ENCODE measurements around the gene SHC4. TPM values are rescaled to one million over a fixed set of nuclear protein-coding genes. Genes with fewer than 3 reads are reported as not detected.

SHC4 gene
- total RNA-seq, 4 donors from 2014 or later: 1.8 to 2.3 (median 2.1) TPM

DNA sequence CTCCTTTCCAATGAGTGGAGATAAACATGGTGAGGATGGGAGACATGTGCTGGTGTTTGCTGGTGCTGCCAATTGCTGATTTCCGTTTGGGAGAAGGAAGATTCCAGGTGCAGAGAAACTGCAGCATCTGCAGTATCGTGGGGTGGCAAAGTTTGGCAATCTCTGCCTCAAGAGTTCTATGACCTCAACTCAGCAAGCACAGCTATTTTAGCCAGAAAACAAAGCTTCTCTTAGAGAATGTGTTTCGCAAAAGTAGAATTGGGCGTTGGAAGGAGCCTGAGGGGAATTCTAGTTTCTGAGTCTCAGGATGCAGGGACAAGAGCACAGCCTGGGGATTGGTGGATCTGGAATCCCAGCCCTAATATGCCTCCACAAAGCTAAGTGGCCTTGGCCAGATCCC, 18.2 kb upstream of the SHC4 start:
- intact Hi-C loops (cut with DNase I): no loop called here
- Histone ChIP-seq H3K9me3 (no peaks in the 10 kb centered on the region), H3K4me3 (no peak overlapping the region), H3K36me3 (no peaks in the 10 kb centered on the region), H3K27me3 (no peaks in the 10 kb centered on the region), H3K27ac (replicated peaks in 1 of 4) (no peak overlapping the region), H3K4me1 (peaks cover 11 to 33% (median 25%) of the 10 kb centered on the region in 4 donors)
- no peak for DNase-seq (ENCODE audit: extremely low spot score)
- 55% methylated on average over 4 of the region's 4 CpGs for WGBS
- TF ChIP-seq, protein P1, sequence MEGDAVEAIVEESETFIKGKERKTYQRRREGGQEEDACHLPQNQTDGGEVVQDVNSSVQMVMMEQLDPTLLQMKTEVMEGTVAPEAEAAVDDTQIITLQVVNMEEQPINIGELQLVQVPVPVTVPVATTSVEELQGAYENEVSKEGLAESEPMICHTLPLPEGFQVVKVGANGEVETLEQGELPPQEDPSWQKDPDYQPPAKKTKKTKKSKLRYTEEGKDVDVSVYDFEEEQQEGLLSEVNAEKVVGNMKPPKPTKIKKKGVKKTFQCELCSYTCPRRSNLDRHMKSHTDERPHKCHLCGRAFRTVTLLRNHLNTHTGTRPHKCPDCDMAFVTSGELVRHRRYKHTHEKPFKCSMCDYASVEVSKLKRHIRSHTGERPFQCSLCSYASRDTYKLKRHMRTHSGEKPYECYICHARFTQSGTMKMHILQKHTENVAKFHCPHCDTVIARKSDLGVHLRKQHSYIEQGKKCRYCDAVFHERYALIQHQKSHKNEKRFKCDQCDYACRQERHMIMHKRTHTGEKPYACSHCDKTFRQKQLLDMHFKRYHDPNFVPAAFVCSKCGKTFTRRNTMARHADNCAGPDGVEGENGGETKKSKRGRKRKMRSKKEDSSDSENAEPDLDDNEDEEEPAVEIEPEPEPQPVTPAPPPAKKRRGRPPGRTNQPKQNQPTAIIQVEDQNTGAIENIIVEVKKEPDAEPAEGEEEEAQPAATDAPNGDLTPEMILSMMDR (IDR thresholded peaks at IDR 0.05): no peak
- no peak for TF ChIP-seq EP300 (IDR thresholded peaks at IDR 0.05)
- no peak for TF ChIP-seq POLR2A (IDR thresholded peaks at IDR 0.05; ENCODE audit: low read depth)
- TF ChIP-seq POLR2AphosphoS5 (IDR thresholded peaks at IDR 0.05): no peak

DNA sequence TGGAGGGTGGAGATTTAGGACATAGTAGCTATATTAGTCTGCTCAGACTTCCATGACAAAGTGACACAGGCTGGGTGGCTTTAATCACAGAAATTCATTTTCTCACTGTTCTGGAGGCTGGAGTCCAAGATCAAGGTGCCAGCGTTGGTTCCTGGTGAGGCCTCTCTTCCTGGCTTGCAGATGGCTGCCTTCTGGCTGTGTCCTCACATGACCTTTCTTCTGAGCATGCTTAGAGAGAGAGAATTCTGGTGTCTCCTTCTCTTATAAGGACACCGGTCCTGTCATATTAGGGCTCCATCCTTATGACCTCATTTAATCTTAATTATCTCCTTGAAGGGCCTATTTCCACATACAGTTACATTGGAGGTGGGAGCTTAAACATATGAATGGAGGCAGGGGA, 14.9 kb upstream of the SHC4 start:
- Histone ChIP-seq H3K4me1 (peaks cover 5 to 25% (median 21%) of the 10 kb centered on the region in 4 donors), H3K36me3 (no peaks in the 10 kb centered on the region), H3K27me3 (no peaks in the 10 kb centered on the region), H3K4me3 (no peak overlapping the region), H3K27ac (replicated peaks in 1 of 4) (no peak overlapping the region), H3K9me3 (no peaks in the 10 kb centered on the region)
- TF ChIP-seq POLR2A (IDR thresholded peaks at IDR 0.05; ENCODE audit: low read depth) (no peak), POLR2AphosphoS5 (IDR thresholded peaks at IDR 0.05) (no peak), EP300 (IDR thresholded peaks at IDR 0.05) (no peak)
- TF ChIP-seq, protein P1 (IDR thresholded peaks at IDR 0.05): no peak
- peak; percentile 57 for DNase-seq (ENCODE audit: extremely low spot score)
- 71% methylated on average over 2 of the region's 2 CpGs for WGBS
- intact Hi-C loops (cut with DNase I): no loop called here

DNA sequence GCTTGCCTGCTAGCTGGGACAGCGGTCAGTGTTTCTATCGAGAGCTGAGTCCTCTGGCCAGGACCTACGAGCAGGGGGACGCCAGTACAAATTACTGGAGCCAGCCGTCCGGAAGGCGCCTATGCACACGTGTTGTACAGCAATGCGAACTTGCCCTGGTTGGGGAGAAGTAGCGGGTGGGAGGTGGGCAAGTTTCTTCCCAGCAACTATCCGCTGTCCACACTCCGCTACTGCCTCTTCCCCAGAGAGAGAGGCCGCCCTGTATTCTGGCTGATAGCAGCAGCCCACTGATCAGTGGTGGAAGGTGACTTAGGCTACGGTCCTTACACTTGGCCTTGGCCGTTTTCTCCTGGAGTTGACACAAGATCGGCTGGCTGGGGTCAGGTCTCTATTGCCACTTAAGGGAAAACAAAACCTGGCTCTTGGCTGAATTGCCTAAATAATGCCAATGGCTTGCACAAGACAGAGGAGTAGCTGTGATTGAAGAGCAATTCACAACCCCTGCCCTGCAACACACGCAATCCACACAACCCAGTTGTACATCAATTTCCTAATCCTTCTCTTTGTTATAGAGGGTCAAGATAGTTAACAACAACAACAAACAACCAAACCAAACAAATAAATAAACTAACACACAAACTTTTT, 12.8 kb upstream of the SHC4 start:
- Histone ChIP-seq H3K9me3 (no peaks in the 10 kb centered on the region), H3K36me3 (no peaks in the 10 kb centered on the region), H3K27me3 (no peaks in the 10 kb centered on the region), H3K27ac (replicated peaks in 1 of 4) (peak overlapping the region; percentile 64 to 74 (median 71)), H3K4me1 (peaks cover 5 to 18% (median 14%) of the 10 kb centered on the region in 4 donors), H3K4me3 (peak overlapping the region; percentile 50 to 62 (median 59))
- WGBS: 86% methylated on average over 12 of the region's 17 CpGs
- TF ChIP-seq POLR2A (IDR thresholded peaks at IDR 0.05; ENCODE audit: low read depth): no peak
- TF ChIP-seq POLR2AphosphoS5 (IDR thresholded peaks at IDR 0.05): no peak
- TF ChIP-seq, protein P1 (IDR thresholded peaks at IDR 0.05): no peak
- no peak for TF ChIP-seq EP300 (IDR thresholded peaks at IDR 0.05)
- peak; percentile 87 for DNase-seq (ENCODE audit: extremely low spot score)
- intact Hi-C loops (cut with DNase I): no loop called here

DNA sequence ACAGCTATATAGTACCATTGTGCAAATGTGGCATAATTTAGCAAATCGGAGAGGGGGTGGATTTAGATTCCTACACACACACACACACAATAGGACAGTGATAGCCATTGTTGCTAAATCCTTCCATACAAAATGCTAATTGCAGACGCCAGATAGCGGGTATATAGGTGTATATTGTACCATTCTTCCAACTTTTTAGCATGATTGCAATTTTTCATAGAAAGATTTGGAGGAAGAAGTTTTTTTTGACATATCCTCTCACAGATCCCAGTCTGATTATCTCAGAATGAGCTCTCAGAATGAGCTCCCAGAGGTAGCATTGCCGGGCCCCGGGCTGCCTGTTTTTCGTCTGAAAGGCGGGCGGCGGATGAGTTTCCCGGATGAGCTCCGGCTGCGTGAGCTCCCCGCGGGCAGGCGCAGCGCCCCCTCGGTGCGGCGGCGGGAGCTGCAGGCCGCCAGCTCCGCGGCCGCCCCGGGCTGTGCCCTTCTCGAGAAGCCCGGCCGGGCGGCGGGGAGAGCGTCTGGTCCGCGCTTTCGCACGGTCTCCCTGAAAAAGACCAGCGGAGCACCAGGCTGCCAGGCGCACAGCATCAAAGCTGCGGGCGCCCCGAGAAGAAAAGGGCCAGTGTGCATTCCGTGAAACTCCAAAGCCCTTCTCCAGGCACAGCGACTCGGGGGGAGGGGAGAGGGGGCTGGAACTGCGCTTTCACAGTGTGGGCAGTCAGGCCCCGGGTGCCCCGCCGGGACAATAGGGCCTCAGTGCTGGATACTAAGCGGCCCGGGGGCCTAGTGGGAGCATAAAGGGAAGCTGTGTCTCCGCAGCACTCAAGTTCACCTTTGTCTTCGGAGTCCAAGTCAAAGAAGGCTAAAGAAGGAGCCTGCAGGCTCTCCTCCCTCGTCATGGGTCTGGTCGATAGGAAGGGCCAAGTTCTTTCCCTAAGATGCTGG, 12.0 kb upstream of the SHC4 start:
- intact Hi-C loops (cut with DNase I): no loop called here
- WGBS: 28% methylated on average over 11 of the region's 53 CpGs

More for the DNA sequence above, 12.0 kb upstream of the SHC4 start:
- no peaks in the 10 kb centered on the region for H3K36me3 ChIP-seq
- peak; percentile 27 to 60 for TF ChIP-seq POLR2AphosphoS5 (IDR thresholded peaks at IDR 0.05)
- TF ChIP-seq EP300 (IDR thresholded peaks at IDR 0.05): no peak
- TF ChIP-seq POLR2A (IDR thresholded peaks at IDR 0.05; ENCODE audit: low read depth): no peak
- TF ChIP-seq, protein P1 (IDR thresholded peaks at IDR 0.05): peak in 2 of 3 experiments; percentile 95 to 97
- peak overlapping the region; percentile 50 to 62 (median 59) for H3K4me3 ChIP-seq
- H3K27ac ChIP-seq (replicated peaks in 1 of 4): peak overlapping the region; percentile 64 to 74 (median 71)
- no peaks in the 10 kb centered on the region for H3K27me3 ChIP-seq
- H3K9me3 ChIP-seq: no peaks in the 10 kb centered on the region
- peak; percentile 94 for DNase-seq (ENCODE audit: extremely low spot score)
- peaks cover 5 to 18% (median 14%) of the 10 kb centered on the region in 4 donors for H3K4me1 ChIP-seq

Data from esophagus muscularis mucosa (tissue), 4 donors.